ENCODE data around the gene C10orf62. TPM values are rescaled to one million over a fixed set of nuclear protein-coding genes. Genes with fewer than 3 reads are reported as not detected.

Gene C10orf62
- total and polyA plus RNA-seq, 9 of the 15 experiments (the other 6 are each of a cell fraction or from before 2014, with no cell fraction given): not detected

- TF ChIP-seq CLOCK (CRISPR knock-in tag; IDR thresholded peaks at IDR 0.05; ENCODE audit: borderline replicate concordance) (no peak), EP400 (IDR thresholded peaks at IDR 0.05) (no peak), HNRNPK (IDR thresholded peaks at IDR 0.05; ENCODE audit: low read depth, low read length, poor library complexity, severe bottlenecking) (no peak), BCL6 (CRISPR knock-in tag; IDR thresholded peaks at IDR 0.05) (no peak), MEF2D (tag; conservative IDR thresholded peaks at IDR 0.05; ENCODE audit: low read depth) (peak; percentile 54; the same call in 1 of the 2 replicates), FOXP1 (CRISPR knock-in tag; IDR thresholded peaks at IDR 0.05) (no peak), FUS (optimal IDR thresholded peaks at IDR 0.05; ENCODE audit: low read depth, low read length) (no peak), FOXM1 (IDR thresholded peaks at IDR 0.05; ENCODE audit: low read depth) (no peak), FOXM1 (CRISPR knock-in tag; IDR thresholded peaks at IDR 0.05; ENCODE audit: low read depth) (no peak), CEBPB (tag; IDR thresholded peaks at IDR 0.05) (no peak), ZNF592 (IDR thresholded peaks at IDR 0.05) (peak; percentile 90), NFYB (IDR thresholded peaks at IDR 0.05; ENCODE audit: extremely low read depth, insufficient read length) (no peak), SMARCB1 (IDR thresholded peaks at IDR 0.05; ENCODE audit: insufficient read length, low read depth) (no peak), FOXA3 (CRISPR knock-in tag; conservative IDR thresholded peaks at IDR 0.05 in 1 of 2, IDR thresholded peaks at IDR 0.05 in 1 of 2) (no peak), ZNF780A (CRISPR knock-in tag; IDR thresholded peaks at IDR 0.05) (no peak), PML (IDR thresholded peaks at IDR 0.05; ENCODE audit: low read length) (no peak), MYNN (IDR thresholded peaks at IDR 0.05) (no peak), MYNN (CRISPR knock-in tag; IDR thresholded peaks at IDR 0.05) (no peak), E2F3 (CRISPR knock-in tag; IDR thresholded peaks at IDR 0.05) (no peak), ZC3H4 (CRISPR knock-in tag; IDR thresholded peaks at IDR 0.05; ENCODE audit: borderline replicate concordance) (no peak)
Observed at GRCh38 chr10:97627731-97628130, 38.2 kb downstream of the C10orf62 start (continued).

Data from K562 (cell line).